ENCODE results near the gene RTP2. TPM values are rescaled to one million over a fixed set of nuclear protein-coding genes. Genes with fewer than 3 reads are reported as not detected.

The RTP2 gene
- polyA plus RNA-seq, 1 experiment: not detected

DNA sequence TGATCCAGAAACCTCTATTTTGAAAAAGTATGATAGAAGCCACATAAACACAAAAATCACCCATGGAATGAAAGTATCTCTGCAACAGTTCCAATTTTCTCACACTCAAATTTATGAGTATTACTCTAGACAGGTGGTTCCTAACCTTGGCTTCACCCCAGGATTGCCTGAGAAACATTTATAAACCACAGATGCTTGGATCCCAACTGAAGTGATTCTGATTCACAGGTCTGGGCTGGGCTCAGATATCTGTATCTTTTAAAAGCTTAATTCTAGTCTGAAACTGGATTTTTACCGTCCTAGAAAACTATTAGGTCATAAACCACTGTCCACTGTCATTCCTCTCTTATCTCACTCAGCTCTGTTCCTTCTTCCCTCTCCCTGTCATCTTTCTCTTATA lies 24.8 kb downstream of the RTP2 start:
- DNase-seq (ENCODE audit: low read depth, low spot score): no peak
- ChIA-PET POLR2A (no interaction called here), CTCF (interaction anchor here (0.8 to 10.6 kb wide), 8 partner anchors 11 to 566 kb away, joined by 3 to 696 read pairs (median 32); no protein-coding TSS in a partner anchor)
- Histone ChIP-seq H3K27me3 (ENCODE audit: control insufficient read depth, insufficient read depth, low read length) (peaks cover 38% of the 10 kb centered on the region), H3K9me3 (ENCODE audit: control insufficient read depth, insufficient read depth, low read length) (no peaks in the 10 kb centered on the region), H3K4me3 (ENCODE audit: low read depth, low read length) (no peak overlapping the region), H3K27ac (ENCODE audit: low read depth, low read length) (no peak overlapping the region)
- TF ChIP-seq, protein P1, sequence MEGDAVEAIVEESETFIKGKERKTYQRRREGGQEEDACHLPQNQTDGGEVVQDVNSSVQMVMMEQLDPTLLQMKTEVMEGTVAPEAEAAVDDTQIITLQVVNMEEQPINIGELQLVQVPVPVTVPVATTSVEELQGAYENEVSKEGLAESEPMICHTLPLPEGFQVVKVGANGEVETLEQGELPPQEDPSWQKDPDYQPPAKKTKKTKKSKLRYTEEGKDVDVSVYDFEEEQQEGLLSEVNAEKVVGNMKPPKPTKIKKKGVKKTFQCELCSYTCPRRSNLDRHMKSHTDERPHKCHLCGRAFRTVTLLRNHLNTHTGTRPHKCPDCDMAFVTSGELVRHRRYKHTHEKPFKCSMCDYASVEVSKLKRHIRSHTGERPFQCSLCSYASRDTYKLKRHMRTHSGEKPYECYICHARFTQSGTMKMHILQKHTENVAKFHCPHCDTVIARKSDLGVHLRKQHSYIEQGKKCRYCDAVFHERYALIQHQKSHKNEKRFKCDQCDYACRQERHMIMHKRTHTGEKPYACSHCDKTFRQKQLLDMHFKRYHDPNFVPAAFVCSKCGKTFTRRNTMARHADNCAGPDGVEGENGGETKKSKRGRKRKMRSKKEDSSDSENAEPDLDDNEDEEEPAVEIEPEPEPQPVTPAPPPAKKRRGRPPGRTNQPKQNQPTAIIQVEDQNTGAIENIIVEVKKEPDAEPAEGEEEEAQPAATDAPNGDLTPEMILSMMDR (IDR thresholded peaks at IDR 0.05; ENCODE audit: low read depth, low read length): no peak

DNA sequence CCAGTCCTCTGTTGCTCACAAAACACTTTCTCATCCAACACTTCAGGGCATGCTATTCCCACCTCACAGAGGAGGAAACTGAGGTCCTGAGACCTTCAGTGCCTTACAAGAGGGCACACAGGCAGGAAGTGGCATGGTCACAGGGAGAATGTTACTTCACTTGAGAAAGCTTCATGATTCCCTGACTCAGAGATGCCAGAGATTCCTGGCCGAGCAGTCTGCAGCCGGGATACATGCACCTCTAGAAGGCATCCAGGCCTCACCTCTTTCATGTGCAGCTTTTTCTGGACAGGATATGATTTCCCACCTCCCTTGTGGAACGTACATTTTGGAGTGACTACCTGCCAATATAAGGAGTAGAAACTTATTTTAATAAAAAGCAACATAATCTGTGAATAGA lies 29.3 kb downstream of the RTP2 start:
- Histone ChIP-seq H3K4me3 (ENCODE audit: low read depth, low read length) (no peak overlapping the region), H3K9me3 (ENCODE audit: control insufficient read depth, insufficient read depth, low read length) (no peaks in the 10 kb centered on the region; the same call in 1 of the 2 replicates), H3K27me3 (ENCODE audit: control insufficient read depth, insufficient read depth, low read length) (peaks cover 37% of the 10 kb centered on the region), H3K27ac (ENCODE audit: low read depth, low read length) (no peak overlapping the region)
- DNase-seq (ENCODE audit: low read depth, low spot score): no peak
- ChIA-PET POLR2A (no interaction called here), CTCF (interaction anchor here (0.6 to 4.7 kb wide), 2 partner anchors 212 to 354 kb away, joined by 3 to 45 read pairs; no protein-coding TSS in a partner anchor)
- TF ChIP-seq, protein P1 (IDR thresholded peaks at IDR 0.05; ENCODE audit: low read depth, low read length): no peak

DNA sequence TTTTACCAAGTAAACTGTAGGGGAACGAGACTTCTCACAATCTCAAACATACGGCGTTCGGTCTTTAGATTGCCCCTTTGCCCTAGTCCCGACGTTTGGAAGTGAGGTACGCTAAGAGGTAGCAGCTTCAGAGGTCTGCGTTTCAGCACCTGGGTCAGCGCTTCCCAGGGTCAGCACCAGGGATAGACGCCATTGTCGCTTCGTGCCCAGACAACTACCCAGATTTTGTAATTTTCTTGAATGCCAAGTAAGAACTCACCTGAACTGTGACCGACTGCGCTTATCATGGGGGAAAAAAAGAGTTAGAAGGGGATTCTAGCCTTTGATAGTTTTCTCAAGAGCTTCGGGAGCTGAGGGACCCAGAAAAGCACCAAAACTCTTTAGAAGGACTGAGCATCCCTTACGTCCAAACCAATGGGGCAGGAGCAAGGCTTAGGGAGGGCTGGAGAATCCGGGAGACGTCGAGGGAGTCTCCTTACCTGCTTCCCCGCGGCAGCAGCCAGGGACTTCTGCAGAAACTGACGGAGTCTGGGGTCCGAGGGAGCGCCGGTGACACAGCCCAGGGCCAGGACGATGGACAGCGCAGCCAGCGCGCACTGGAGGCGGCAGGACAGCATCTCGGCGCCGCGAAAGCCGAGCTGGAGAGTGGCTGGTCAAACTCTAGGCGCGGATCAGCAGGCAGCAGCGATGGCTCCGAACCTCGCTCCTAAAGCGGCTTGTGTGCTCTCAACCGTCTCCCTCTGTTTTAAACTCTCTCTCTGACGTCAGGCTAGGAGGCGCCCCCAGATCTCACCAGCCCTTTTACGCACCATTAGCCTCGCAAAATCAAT lies 32.5 kb downstream of the RTP2 start, which contains the start of gene SST:
TSS of gene SST (minus strand) at position 720 of the 830 bp plus-strand sequence. CDS start at position 617, 103 bp downstream.
- POLR2A ChIA-PET: no interaction called here
- DNase-seq (ENCODE audit: low read depth, low spot score): no peak
- no peak within 1 kb of the TSS for H3K27ac ChIP-seq (ENCODE audit: low read depth, low read length)
- H3K4me3 ChIP-seq (ENCODE audit: low read depth, low read length): no peak within 1 kb of the TSS
- H3K27me3 ChIP-seq (ENCODE audit: control insufficient read depth, insufficient read depth, low read length): peaks cover 21% of the 10 kb centered on the region
- no peaks in the 10 kb centered on the region; the same call in 1 of the 2 replicates for H3K9me3 ChIP-seq (ENCODE audit: control insufficient read depth, insufficient read depth, low read length)
- CTCF ChIA-PET: interaction anchor here (3.5 to 4.7 kb wide), 3 partner anchors 10 to 351 kb away, joined by 44 to 50 read pairs (median 45); no protein-coding TSS in a partner anchor
- TF ChIP-seq, protein P1 (IDR thresholded peaks at IDR 0.05; ENCODE audit: low read depth, low read length): no peak

DNA sequence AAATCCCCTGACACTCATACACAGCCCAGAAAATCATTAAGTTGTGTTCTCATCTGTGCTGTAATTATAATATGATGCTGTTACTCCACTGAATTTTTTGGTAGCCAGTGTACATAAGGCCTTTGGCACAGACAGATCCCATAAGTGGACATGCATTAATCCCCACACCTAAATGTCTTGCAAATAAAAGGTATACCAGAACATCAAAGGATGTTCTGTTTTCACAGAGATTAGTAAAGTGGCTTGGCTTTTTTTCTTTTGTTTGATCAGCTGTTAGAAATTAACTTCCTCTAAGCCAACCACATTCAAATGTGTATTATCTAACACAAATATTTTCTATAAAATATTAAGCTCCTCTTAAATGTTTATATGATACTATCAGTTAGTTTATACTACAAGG lies 34.8 kb downstream of the RTP2 start:
- TF ChIP-seq, protein P1 (IDR thresholded peaks at IDR 0.05; ENCODE audit: low read depth, low read length): no peak
- DNase-seq (ENCODE audit: low read depth, low spot score): no peak
- peaks cover 11% of the 10 kb centered on the region for H3K27me3 ChIP-seq (ENCODE audit: control insufficient read depth, insufficient read depth, low read length)
- H3K27ac ChIP-seq (ENCODE audit: low read depth, low read length): no peak overlapping the region
- ChIA-PET POLR2A (no interaction called here), CTCF (interaction anchor here (0.6 to 4.3 kb wide), 3 partner anchors 12 to 526 kb away, joined by 5 to 50 read pairs (median 44); no protein-coding TSS in a partner anchor)
- H3K9me3 ChIP-seq (ENCODE audit: control insufficient read depth, insufficient read depth, low read length): no peaks in the 10 kb centered on the region; the same call in 1 of the 2 replicates
- no peak overlapping the region for H3K4me3 ChIP-seq (ENCODE audit: low read depth, low read length)
